ENCODE measurements around the gene HRH1.

- no peak for TF ChIP-seq POLR2A (IDR thresholded peaks at IDR 0.05)
- TF ChIP-seq CTCF (IDR thresholded peaks at IDR 0.05) = no peak
These were observed 133.1 kb downstream of the HRH1 start for GRCh38 chr3:11287404-11287803.

Measured in heart left ventricle (tissue), 13 donors.